Activated CD8-positive, alpha-beta T cell treated with anti-CD3 and anti-CD28 coated beads for 36 hours (primary cell): Measurements from ENCODE around the gene SND1. TPM values are rescaled to one million over a fixed set of nuclear protein-coding genes. Genes with fewer than 3 reads are reported as not detected.

Source experiments
- ATAC-seq: fragments of 200-7000 bp; cut with Tn5 transposase; one replicate; pipeline ENCODE4 v1.10.0; 2021; ENCODE audit warnings: mild to moderate bottlenecking, moderate library complexity
- CTCF ChIA-PET: fragments of 350-600 bp; sonication (Branson Sonifier 250); formaldehyde crosslinking; loops from one replicate; lab custom pipeline; 2021; ENCODE audit warnings: antibody characterized with exemption; lab: Charles Lee
- POLR2A ChIA-PET: fragments of 350-600 bp; sonication (Branson Sonifier 250); formaldehyde crosslinking; loops from one replicate; lab custom pipeline; 2021; ENCODE audit warnings: antibody characterized with exemption; lab: Charles Lee
- DNase-seq: peaks from one replicate; pipeline ENCODE4 v3.0.0-alpha.2; 2020
- H3K27ac Mint-ChIP-seq: one replicate; pipeline ENCODE4 v1.8.0; 2021; ENCODE audit warnings: mild to moderate bottlenecking, mixed read lengths
- H3K27me3 Mint-ChIP-seq: one replicate; pipeline ENCODE4 v1.8.0; 2021; ENCODE audit warnings: mixed read lengths
- H3K36me3 Mint-ChIP-seq: one replicate; pipeline ENCODE4 v1.8.0; 2021; ENCODE audit warnings: low read depth, mixed read lengths
- H3K4me1 Mint-ChIP-seq: one replicate; pipeline ENCODE4 v1.8.0; 2021; ENCODE audit warnings: low read depth, mixed read lengths
- H3K4me3 Mint-ChIP-seq: one replicate; pipeline ENCODE4 v1.8.0; 2021; ENCODE audit warnings: mild to moderate bottlenecking, moderate library complexity, mixed read lengths
- H3K9me3 Mint-ChIP-seq: one replicate; pipeline ENCODE4 v1.8.0; 2021; ENCODE audit warnings: mixed read lengths
- CTCF ChIP-seq: fragments of 200-600 bp; IDR thresholded peaks from one replicate; pipeline ENCODE4 v1.8.0; 2022; ENCODE audit warnings: antibody characterized with exemption, mild to moderate bottlenecking
- intact Hi-C: fragments of 100-400 bp; cut with micrococcal nuclease; formaldehyde crosslinking; loops from one replicate; pipeline ENCODE4 v1.10.0; 2022
- total RNA-seq, 2 experiments: library from RNA; stranded (reverse); gene quantifications; one replicate each; pipeline ENCODE4 v1.2.3, GENCODE V29; 2021

The SND1 gene
- total RNA-seq, 2 experiments from 2014 or later, result 206 to 208 TPM

GRCh38 chr7:127822822-127823508 lies 171.0 kb downstream of the SND1 start:
- no peak overlapping the region for H3K4me3 Mint-ChIP-seq
- CTCF ChIA-PET, result no interaction called here
- intact Hi-C loops, result no loop called here

DNA sequence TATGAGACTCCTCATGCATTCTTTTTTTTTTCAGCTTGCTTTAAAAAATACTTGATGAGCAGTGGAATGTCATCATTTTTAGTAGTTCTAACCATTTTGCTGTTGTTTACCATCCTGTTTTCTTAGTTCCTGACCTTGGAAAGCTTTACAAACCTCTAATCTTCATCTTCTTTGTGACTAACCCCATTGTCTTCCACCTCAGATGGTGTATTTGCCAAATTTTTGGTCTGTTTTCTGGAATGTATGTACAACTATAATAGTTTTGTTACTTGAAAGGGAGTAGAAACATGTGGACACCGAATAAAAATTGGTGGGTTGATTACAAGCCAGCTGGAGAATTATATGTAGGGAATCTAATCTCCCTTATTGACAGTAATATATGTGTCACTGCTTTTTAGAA lies 172.7 kb downstream of the SND1 start:
- Mint-ChIP-seq H3K9me3 (no peaks in the 10 kb centered on the region), H3K4me1 (peaks cover 23% of the 10 kb centered on the region), H3K4me3 (no peak overlapping the region), H3K27ac (no peak overlapping the region), H3K27me3 (no peaks in the 10 kb centered on the region), H3K36me3 (peaks cover 14% of the 10 kb centered on the region)
- ChIA-PET CTCF (interaction anchor here (0.7 kb wide), 1 partner anchor 26 kb away, joined by 3 read pairs; no protein-coding TSS in a partner anchor), POLR2A (no interaction called here)
- ATAC-seq (no peak), DNase-seq (no peak)
- intact Hi-C loops, result no loop called here
- no peak for TF ChIP-seq CTCF

More at GRCh38 chr7:127822822-127823508, 171.0 kb downstream of the SND1 start:
- H3K4me1 Mint-ChIP-seq, result peaks cover 32% of the 10 kb centered on the region
- no peak for TF ChIP-seq CTCF
- H3K36me3 Mint-ChIP-seq, result peaks cover 12% of the 10 kb centered on the region
- POLR2A ChIA-PET, result no interaction called here
- no peak for ATAC-seq
- no peaks in the 10 kb centered on the region for H3K9me3 Mint-ChIP-seq
- no peak overlapping the region for H3K27ac Mint-ChIP-seq
- H3K27me3 Mint-ChIP-seq, result no peaks in the 10 kb centered on the region
- DNase-seq, result no peak

DNA sequence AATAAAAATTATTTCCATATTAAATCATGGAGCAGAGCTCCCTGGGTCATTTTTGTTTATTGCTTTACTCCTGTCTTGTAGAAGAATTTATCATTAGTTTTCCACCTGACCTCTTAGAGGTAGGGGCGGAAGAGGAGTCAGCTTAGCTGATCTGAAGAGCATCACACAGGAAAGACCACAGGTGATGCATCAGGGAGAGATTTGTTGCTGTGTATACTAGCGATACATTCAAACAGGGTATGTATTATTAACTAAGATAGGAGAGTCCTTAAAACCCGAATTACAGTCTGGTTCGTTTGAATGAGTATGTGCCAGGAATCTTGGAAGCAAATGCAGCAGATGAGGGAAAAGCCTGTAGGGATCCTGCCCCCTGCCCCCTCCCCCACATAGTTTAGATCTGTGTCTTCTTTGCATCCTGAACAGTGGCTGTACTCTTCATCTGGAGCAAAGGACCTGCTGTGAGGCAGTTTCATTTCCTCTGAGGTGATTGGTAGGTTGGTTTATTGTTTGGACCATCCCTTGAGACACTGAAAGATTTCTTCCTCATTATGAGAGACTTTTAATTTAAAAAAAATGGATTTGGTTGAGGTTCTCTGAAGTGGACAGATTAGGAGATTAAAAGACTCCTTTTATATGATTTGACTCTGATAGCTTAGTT lies 177.0 kb downstream of the SND1 start:
- H3K27me3 Mint-ChIP-seq, result no peaks in the 10 kb centered on the region
- POLR2A ChIA-PET, result interaction anchor here (0.9 kb wide), 1 partner anchor 9 kb away, joined by 3 read pairs; no protein-coding TSS in a partner anchor
- intact Hi-C loops, result no loop called here
- H3K4me1 Mint-ChIP-seq, result peaks cover 2% of the 10 kb centered on the region
- no peak for DNase-seq
- TF ChIP-seq CTCF, result no peak
- CTCF ChIA-PET, result no interaction called here
- no peaks in the 10 kb centered on the region for H3K9me3 Mint-ChIP-seq
- ATAC-seq, result no peak
- peaks cover 30% of the 10 kb centered on the region for H3K36me3 Mint-ChIP-seq
- H3K4me3 Mint-ChIP-seq, result no peak overlapping the region
- H3K27ac Mint-ChIP-seq, result no peak overlapping the region

- peaks cover 2% of the 10 kb centered on the region for H3K4me1 Mint-ChIP-seq
- ChIA-PET POLR2A (no interaction called here), CTCF (no interaction called here)
- H3K4me3 Mint-ChIP-seq, result no peak overlapping the region
- DNase-seq (no peak), ATAC-seq (no peak)
- H3K36me3 Mint-ChIP-seq, result peaks cover 46% of the 10 kb centered on the region
- no peak for TF ChIP-seq CTCF
- peaks cover 13% of the 10 kb centered on the region for H3K9me3 Mint-ChIP-seq
- H3K27ac Mint-ChIP-seq, result no peak overlapping the region
- intact Hi-C loops, result no loop called here
- no peaks in the 10 kb centered on the region for H3K27me3 Mint-ChIP-seq
These were observed 179.6 kb downstream of the SND1 start for GRCh38 chr7:127831318-127832219.
